Liver (tissue), 9 donors: ENCODE data around the gene LYG1. TPM values are rescaled to one million over a fixed set of nuclear protein-coding genes. Genes with fewer than 3 reads are reported as not detected.
A peak's percentile ranks its signal among the peaks of the same experiment; 100 is the strongest.

Experiments used
- DNase-seq: peaks from one replicate; pipeline ENCODE4 v3.0.0-alpha.2; 2017; ENCODE audit warnings: low spot score
- H3K27ac ChIP-seq, 2 donors: one replicate each; pipeline ENCODE4 v1.7.0; 2013; ENCODE audit warnings: inconsistent platforms in 2 of 2, low read length in 2 of 2, control low read depth in 1 of 2, low read depth in 1 of 2, mild to moderate bottlenecking in 1 of 2
- H3K27me3 ChIP-seq, 4 donors: one replicate each; pipeline versions ENCODE4 v1.6.1 to v1.7.0; 2013; ENCODE audit warnings: low read length in 3 of 4, inconsistent platforms in 1 of 4, mild to moderate bottlenecking in 1 of 4, moderate library complexity in 1 of 4; ENCODE audit not compliant: control insufficient read depth in 4 of 4, insufficient read depth in 4 of 4
- H3K36me3 ChIP-seq, 4 donors: one replicate each; pipeline versions ENCODE4 v1.6.1 to v1.7.0; 2013; ENCODE audit warnings: low read length in 3 of 4, mild to moderate bottlenecking in 3 of 4, low read depth in 1 of 4, moderate library complexity in 1 of 4; ENCODE audit not compliant: control insufficient read depth in 4 of 4, insufficient read depth in 3 of 4
- H3K4me1 ChIP-seq, 4 donors: one replicate each; pipeline versions ENCODE4 v1.6.1 to v1.7.0; 2013; ENCODE audit warnings: low read length in 3 of 4, mild to moderate bottlenecking in 3 of 4, moderate library complexity in 1 of 4; ENCODE audit not compliant: control insufficient read depth in 4 of 4, insufficient read depth in 4 of 4
- H3K4me3 ChIP-seq, 3 donors: one replicate each; pipeline versions ENCODE4 v1.6.1 to v1.7.0; 2013; ENCODE audit warnings: low read length in 3 of 3, control low read depth in 1 of 3, low read depth in 1 of 3, mild to moderate bottlenecking in 1 of 3
- H3K9ac ChIP-seq, 2 donors: one replicate each; pipeline ENCODE4 v1.7.0; 2013; ENCODE audit warnings: low read length in 2 of 2, mild to moderate bottlenecking in 2 of 2, moderate library complexity in 2 of 2, control low read depth in 1 of 2, low read depth in 1 of 2
- H3K9me3 ChIP-seq, 4 donors: one replicate each; pipeline versions ENCODE4 v1.6.1 to v1.7.0; 2013; ENCODE audit warnings: low read length in 3 of 4; ENCODE audit not compliant: control insufficient read depth in 4 of 4
- ATF3 ChIP-seq: IDR thresholded peaks from 2 replicates; pipeline ENCODE4 v1.6.1; 2016; ENCODE audit warnings: antibody characterized with exemption
- CTCF ChIP-seq: fragments of 150-350 bp; IDR thresholded peaks from 2 replicates; pipeline ENCODE4 v1.5.1; 2017; ENCODE audit warnings: improper control_type of control experiment, low read depth, low read length; ENCODE audit not compliant: missing input control
- EGR1 ChIP-seq, 2 donors: IDR thresholded peaks; 2 replicates each; pipeline ENCODE4 v1.6.1; 2016 to 2018; ENCODE audit warnings: antibody characterized with exemption in 2 of 2, low read depth in 2 of 2
- FOXA1 ChIP-seq: IDR thresholded peaks from 2 replicates; pipeline ENCODE4 v1.6.1; 2016; ENCODE audit warnings: antibody characterized with exemption
- FOXA2 ChIP-seq: IDR thresholded peaks from 2 replicates; pipeline ENCODE4 v1.6.1; 2016; ENCODE audit warnings: antibody characterized with exemption
- GABPA ChIP-seq, 2 donors: IDR thresholded peaks in 1 of 2; conservative IDR thresholded peaks in 1 of 2; 2 replicates each; pipeline ENCODE4 v1.6.1; 2016; ENCODE audit warnings: antibody characterized with exemption in 2 of 2, mild to moderate bottlenecking in 1 of 2, moderate library complexity in 1 of 2
- HNF4A ChIP-seq, 2 donors: conservative IDR thresholded peaks; 2 replicates each; pipeline ENCODE4 v1.6.1; 2016; ENCODE audit warnings: antibody characterized with exemption in 2 of 2, mild to moderate bottlenecking in 2 of 2
- HNF4G ChIP-seq: IDR thresholded peaks from 2 replicates; pipeline ENCODE4 v1.6.1; 2016; ENCODE audit warnings: antibody characterized with exemption
- JUND ChIP-seq, 2 donors: IDR thresholded peaks; 2 replicates each; pipeline ENCODE4 v1.6.1; 2016; ENCODE audit warnings: antibody characterized with exemption in 2 of 2
- MAX ChIP-seq: IDR thresholded peaks from 2 replicates; pipeline ENCODE4 v1.6.1; 2016; ENCODE audit warnings: antibody characterized with exemption
- NR2F2 ChIP-seq: IDR thresholded peaks from 2 replicates; pipeline ENCODE4 v1.6.1; 2016; ENCODE audit warnings: antibody characterized with exemption
- RAD21 ChIP-seq, 2 donors: IDR thresholded peaks; 2 replicates each; pipeline ENCODE4 v1.6.1; 2016; ENCODE audit warnings: antibody characterized with exemption in 2 of 2, mild to moderate bottlenecking in 2 of 2
- REST ChIP-seq: IDR thresholded peaks from 2 replicates; pipeline ENCODE4 v1.6.1; 2016; ENCODE audit warnings: antibody characterized with exemption, mild to moderate bottlenecking
- RXRA ChIP-seq, 2 donors: IDR thresholded peaks; 2 replicates each; pipeline ENCODE4 v1.6.1; 2017 to 2018; ENCODE audit warnings: antibody characterized with exemption in 2 of 2, mild to moderate bottlenecking in 1 of 2
- SP1 ChIP-seq: IDR thresholded peaks from 2 replicates; pipeline ENCODE4 v1.6.1; 2018; ENCODE audit warnings: antibody characterized with exemption, mild to moderate bottlenecking
- TAF1 ChIP-seq: conservative IDR thresholded peaks from 2 replicates; pipeline ENCODE4 v1.6.1; 2016; ENCODE audit warnings: antibody characterized with exemption, mild to moderate bottlenecking
- YY1 ChIP-seq: IDR thresholded peaks from 2 replicates; pipeline ENCODE4 v1.6.1; 2016; ENCODE audit warnings: antibody characterized with exemption, mild to moderate bottlenecking
- ZBTB33 ChIP-seq: IDR thresholded peaks from 2 replicates; pipeline ENCODE4 v1.6.1; 2016; ENCODE audit warnings: antibody characterized with exemption
- WGBS: extraction: QIAGEN DNeasy Blood & Tissue Kit; methylation state at CpG from one replicate; pipeline ENCODE4 v1.1.7; 2013; 5-methylcytosine and 5-hydroxymethylcytosine counted together
- polyA plus RNA-seq, 2 donors: library from polyadenylated mRNA; stranded (reverse) in 1 of 2; unstranded in 1 of 2; fragments of 200-250 nt in 1 of 2; fragments of >200 nt in 1 of 2; fragmentation: Nextera tagmentation in 1 of 2; extraction: Ambion mirVana in 1 of 2; gene quantifications; one replicate each; pipeline versions ENCODE4 v1.2.1 to v1.2.3, GENCODE V29; 2013 to 2015
- total RNA-seq, 2 donors: library from RNA; depleted of rRNA; stranded (reverse); fragments of >200 nt; gene quantifications; one replicate each; pipeline ENCODE4 v1.2.3, GENCODE V29; 2014
- donor health status: healthy.
- donor health status: healthy.
- donor health status: healthy.
- donor health status: healthy.
- donor health status: healthy.

The LYG1 gene
- total and polyA plus RNA-seq, 4 donors, result 0.14 to 0.85 (median 0.55) TPM

- DNase-seq, result no peak
- under 1% methylated on average over 8 of the region's 8 CpGs for WGBS
- no peaks in the 10 kb centered on the region for H3K27me3 ChIP-seq
- H3K4me1 ChIP-seq, result peaks cover 6 to 33% (median 25%) of the 10 kb centered on the region in 4 donors
- TF ChIP-seq NR2F2, result no peak
- TF ChIP-seq SP1, result no peak
- TF ChIP-seq GABPA (IDR thresholded peaks at IDR 0.05 in 1 of 2, conservative IDR thresholded peaks at IDR 0.05 in 1 of 2), result no peak
- no peak for TF ChIP-seq RAD21 (IDR thresholded peaks at IDR 0.05)
- no peak for TF ChIP-seq FOXA2
- no peak for TF ChIP-seq FOXA1
- TF ChIP-seq ATF3, result no peak
- TF ChIP-seq RXRA (IDR thresholded peaks at IDR 0.05), result no peak
- TF ChIP-seq EGR1 (IDR thresholded peaks at IDR 0.05; ENCODE audit: low read depth in 2 of 2), result no peak
- TF ChIP-seq MAX, result no peak
- no peak for TF ChIP-seq YY1
- TF ChIP-seq HNF4G, result no peak
- TF ChIP-seq REST, result no peak
- no peak for TF ChIP-seq HNF4A (conservative IDR thresholded peaks at IDR 0.05)
- no peak for TF ChIP-seq JUND (IDR thresholded peaks at IDR 0.05)
- no peak for TF ChIP-seq ZBTB33
- TF ChIP-seq TAF1, result no peak
- no peak for TF ChIP-seq CTCF
- H3K4me3 ChIP-seq, result peak overlapping the region; percentile 91 to 98 (median 95)
- peak overlapping the region; percentile 82 to 99 for H3K27ac ChIP-seq
- H3K9me3 ChIP-seq, result no peaks in the 10 kb centered on the region
- H3K36me3 ChIP-seq, result peaks cover 0 to 10% (median 6%) of the 10 kb centered on the region in 4 donors
- peak overlapping the region; percentile 83 to 98 for H3K9ac ChIP-seq
Measured at GRCh38 chr2:99336804-99337112, 35.8 kb upstream of the LYG1 start.
